SU-DHL-6 (cell line): ENCODE data around the gene RRBP1.

Experiments used
- H2AFZ ChIP-seq: fragments of 200-600 bp; sonication (generic); 2 replicates; pipeline ENCODE4 v1.6.1; 2014; ENCODE audit warnings: low read depth, mild to moderate bottlenecking, moderate library complexity, mixed read lengths, antibody characterized with exemption, low read length; ENCODE audit not compliant: severe bottlenecking
- H3F3A ChIP-seq: fragments of 200-600 bp; shearing (Covaris generic); 2 replicates; pipeline ENCODE4 v1.6.0; 2016; ENCODE audit warnings: antibody characterized with exemption, mild to moderate bottlenecking; ENCODE audit not compliant: insufficient read depth
- H3K27ac ChIP-seq: fragments of 200-600 bp; sonication (generic); 2 replicates; pipeline ENCODE4 v1.5.1; 2016; ENCODE audit warnings: low read depth, mild to moderate bottlenecking, low read length, moderate library complexity, mixed read lengths
- H3K27me3 ChIP-seq: fragments of 200-600 bp; sonication (generic), shearing (Covaris generic); 2 replicates; pipeline ENCODE4 v1.6.0; 2014; ENCODE audit warnings: mild to moderate bottlenecking, low read length
- H3K36me3 ChIP-seq: fragments of 200-600 bp; sonication (generic); 2 replicates; pipeline ENCODE4 v1.6.1; 2014; ENCODE audit warnings: mild to moderate bottlenecking, low read length, mixed read lengths
- H3K4me2 ChIP-seq: fragments of 300-600, 200-600 bp; shearing (Covaris generic), sonication (generic); 2 replicates; pipeline ENCODE4 v1.6.0; 2014; ENCODE audit warnings: low read length, low read depth, mild to moderate bottlenecking; ENCODE audit not compliant: poor library complexity, severe bottlenecking
- H3K4me3 ChIP-seq: fragments of 200-600 bp; sonication (generic); 2 replicates; pipeline ENCODE4 v1.5.1; 2014; ENCODE audit warnings: antibody characterized with exemption, low read length, mild to moderate bottlenecking, mixed read lengths; ENCODE audit not compliant: insufficient read depth, poor library complexity, severe bottlenecking
- H3K79me2 ChIP-seq: fragments of 200-600 bp; sonication (generic); 2 replicates; pipeline ENCODE4 v1.6.1; 2014; ENCODE audit warnings: mild to moderate bottlenecking, low read length, moderate library complexity; ENCODE audit not compliant: insufficient read depth
- H3K9ac ChIP-seq: fragments of 200-600 bp; sonication (generic); 2 replicates; pipeline ENCODE4 v1.7.0; 2014; ENCODE audit warnings: mild to moderate bottlenecking, low read length
- H3K9me2 ChIP-seq: fragments of 200-600 bp; sonication (generic); replicated peaks from 2 replicates; pipeline ENCODE4 v1.6.1; 2014; ENCODE audit warnings: low read length; ENCODE audit not compliant: insufficient read depth
- H3K9me3 ChIP-seq: fragments of 200-600 bp; sonication (generic); 2 replicates; pipeline ENCODE4 v1.6.1; 2014; ENCODE audit warnings: low read length, mixed read lengths; ENCODE audit not compliant: insufficient read depth
- H4K20me1 ChIP-seq: fragments of 200-600 bp; sonication (generic); 2 replicates; pipeline ENCODE4 v1.6.1; 2014; ENCODE audit warnings: low read depth, mild to moderate bottlenecking, antibody characterized with exemption, low read length, moderate library complexity, mixed read lengths
- CTCF ChIP-seq: fragments of 200-600 bp; sonication (generic); IDR thresholded peaks from one replicate; pipeline ENCODE4 v1.5.1; 2017; ENCODE audit warnings: antibody characterized with exemption, mild to moderate bottlenecking, low read length, moderate library complexity; ENCODE audit not compliant: insufficient read depth, poor library complexity, severe bottlenecking
- EZH2phosphoT487 ChIP-seq: fragments of 200-600 bp; sonication (generic), shearing (Covaris generic); conservative IDR thresholded peaks from 2 replicates; pipeline ENCODE4 v1.6.1; 2018; ENCODE audit warnings: mild to moderate bottlenecking, antibody characterized with exemption, low read length, moderate library complexity, mixed read lengths

RRBP1 gene

GRCh38 chr20:17676378-17676759, 5.7 kb downstream of the RRBP1 start:
- TF ChIP-seq CTCF (no peak), EZH2phosphoT487 (no peak)
- Histone ChIP-seq H3K36me3 (no peaks in the 10 kb centered on the region), H3K9ac (no peak overlapping the region), H3K9me2 (no peaks in the 10 kb centered on the region), H2AFZ (no peak overlapping the region), H3K27me3 (no peaks in the 10 kb centered on the region), H4K20me1 (no peaks in the 10 kb centered on the region), H3K9me3 (no peaks in the 10 kb centered on the region), H3K4me3 (no peak overlapping the region), H3K4me2 (no peak overlapping the region), H3K27ac (no peak overlapping the region), H3F3A (no peaks in the 10 kb centered on the region), H3K79me2 (0 out of 2 replicates have a peak, but pooled peaks cover 6% of the 10 kb centered on the region)

GRCh38 chr20:17675519-17676377, 6.3 kb downstream of the RRBP1 start:
- 0 out of 2 replicates have a peak, but pooled peaks cover 6% of the 10 kb centered on the region for H3K79me2 ChIP-seq
- no peak overlapping the region for H3K4me2 ChIP-seq
- TF ChIP-seq EZH2phosphoT487 (no peak), CTCF (no peak)
- H3K27ac ChIP-seq = no peak overlapping the region
- H3K27me3 ChIP-seq = no peaks in the 10 kb centered on the region
- no peak overlapping the region for H3K9ac ChIP-seq
- H3K4me3 ChIP-seq = no peak overlapping the region
- H3K9me2 ChIP-seq = no peaks in the 10 kb centered on the region
- H4K20me1 ChIP-seq = no peaks in the 10 kb centered on the region
- H3K36me3 ChIP-seq = no peaks in the 10 kb centered on the region
- no peaks in the 10 kb centered on the region for H3F3A ChIP-seq
- no peaks in the 10 kb centered on the region for H3K9me3 ChIP-seq
- no peak overlapping the region for H2AFZ ChIP-seq

GRCh38 chr20:17674722-17675518, 7.1 kb downstream of the RRBP1 start:
- H3K27me3 ChIP-seq = no peaks in the 10 kb centered on the region
- H2AFZ ChIP-seq = no peak overlapping the region
- H3K9me2 ChIP-seq = no peaks in the 10 kb centered on the region
- no peak overlapping the region for H3K27ac ChIP-seq
- H3F3A ChIP-seq = no peaks in the 10 kb centered on the region
- TF ChIP-seq CTCF = no peak
- TF ChIP-seq EZH2phosphoT487 = no peak
- H3K4me3 ChIP-seq = no peak overlapping the region
- no peaks in the 10 kb centered on the region for H3K36me3 ChIP-seq
- no peaks in the 10 kb centered on the region for H4K20me1 ChIP-seq
- H3K79me2 ChIP-seq = 0 out of 2 replicates have a peak, but pooled peaks cover 3% of the 10 kb centered on the region
- no peaks in the 10 kb centered on the region for H3K9me3 ChIP-seq
- no peak overlapping the region for H3K4me2 ChIP-seq
- H3K9ac ChIP-seq = no peak overlapping the region
